NK-92 (cell line): Measurements from ENCODE around the gene BMAL1.
"Not testable (repeated sequence)": the region's sequence is repeated elsewhere in the genome, so short reads cannot be mapped to it uniquely, and the experiment has no call there.

ENCODE experiments used
- DNase-seq: peaks from one replicate; lab custom pipeline; 2025; ENCODE audit not compliant: unreplicated experiment; lab: John Stamatoyannopoulos, UW

BMAL1 gene

GRCh38 chr11:13436836-13437235, 159.2 kb downstream of the BMAL1 start:
- not testable (repeated sequence) for DNase-seq
